Measurements from ENCODE around the gene SCARF2.

- TF ChIP-seq CTCF (IDR thresholded peaks at IDR 0.05) (no peak), EP300 (IDR thresholded peaks at IDR 0.05) (no peak), POLR2A (IDR thresholded peaks at IDR 0.05) (no peak), POLR2AphosphoS5 (IDR thresholded peaks at IDR 0.05) (no peak)
These were observed 14.3 kb upstream of the SCARF2 start for GRCh38 chr22:20451920-20452319.

Data from stomach (tissue), 4 donors.